HG03097 (cell line): ENCODE measurements around the gene FMO2.

Source experiments
- ATAC-seq: cut with Tn5 transposase; IDR thresholded peaks from one replicate; pipeline ENCODE4 v1.9.1; 2021; ENCODE audit not compliant: unreplicated experiment, low FRiP score

Gene FMO2

DNA sequence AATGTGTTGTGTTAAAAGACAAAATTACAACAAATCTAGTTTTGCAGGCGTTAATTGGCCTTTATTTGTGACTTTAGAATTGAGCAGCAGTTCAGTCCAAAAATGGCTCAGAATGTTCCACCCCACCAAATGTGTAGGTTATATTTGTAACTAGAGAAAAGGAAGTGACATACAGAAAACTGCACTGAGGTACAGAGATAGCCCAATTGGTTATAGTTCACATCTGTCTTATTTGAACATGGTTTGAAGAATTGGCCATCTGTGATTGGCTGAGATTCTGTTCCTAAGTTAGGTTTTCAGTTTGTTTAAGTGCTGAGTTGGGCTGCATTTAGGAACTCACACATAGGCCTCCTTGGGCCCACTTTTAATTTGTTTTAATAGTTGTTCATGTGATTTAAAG lies 12.0 kb upstream of the FMO2 start:
- ATAC-seq, result no peak

DNA sequence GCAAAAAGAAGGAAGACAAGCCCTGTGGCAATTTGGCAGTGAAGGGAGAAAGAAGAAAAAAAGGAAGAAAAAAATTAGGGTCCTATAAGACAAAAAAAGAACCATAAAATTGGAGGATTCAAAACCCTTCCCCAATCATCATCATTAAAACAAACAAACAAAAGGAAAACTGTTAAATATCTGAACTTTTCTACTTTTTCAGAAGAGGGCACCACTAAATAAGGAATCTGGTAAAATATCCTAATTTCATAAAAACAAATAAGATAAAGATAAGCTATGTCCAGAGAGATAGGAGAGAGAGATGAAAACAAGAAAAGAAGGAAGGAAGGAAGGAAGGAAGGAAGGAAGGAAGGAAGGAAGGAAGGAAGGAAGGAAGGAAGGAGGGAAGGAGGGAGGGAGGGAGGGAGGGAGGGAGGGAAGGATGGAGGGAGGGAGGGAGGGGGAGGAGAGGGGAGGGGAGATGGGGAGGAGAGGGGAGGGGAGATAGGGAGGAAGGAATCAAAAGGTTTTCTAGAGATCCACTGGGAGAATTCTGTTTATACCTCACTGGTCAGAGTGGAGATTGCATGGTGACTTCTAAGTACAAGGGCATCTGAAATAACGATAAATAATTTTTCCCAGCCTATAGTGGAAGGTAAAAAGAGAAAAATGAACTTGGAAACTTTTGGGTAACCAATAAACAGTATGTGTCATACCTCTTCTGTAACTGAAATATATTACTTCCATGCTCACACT lies 10.4 kb upstream of the FMO2 start:
- no peak for ATAC-seq

DNA sequence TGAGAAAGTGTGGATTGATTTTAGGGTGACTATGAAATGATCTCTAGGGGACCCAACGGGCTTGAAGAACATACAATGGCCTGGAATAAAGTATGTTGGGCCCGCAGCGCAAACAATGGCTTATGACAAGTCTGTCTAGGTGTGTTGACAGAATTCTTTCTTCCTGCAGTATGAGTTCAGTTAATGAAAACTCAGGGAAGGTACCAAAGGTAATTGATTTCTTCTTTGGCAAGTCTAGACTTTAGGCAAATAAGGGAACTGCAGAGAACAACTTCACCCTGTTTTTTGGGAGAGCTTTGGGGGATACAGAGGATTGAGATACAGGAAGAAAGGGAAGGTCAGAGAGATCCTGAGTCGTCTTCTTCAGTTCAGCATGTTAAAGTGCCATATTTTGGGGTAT lies 7.8 kb upstream of the FMO2 start:
- ATAC-seq, result no peak

- no peak for ATAC-seq
These were observed 5.5 kb upstream of the FMO2 start for GRCh38 chr1:171179318-171180227.

DNA sequence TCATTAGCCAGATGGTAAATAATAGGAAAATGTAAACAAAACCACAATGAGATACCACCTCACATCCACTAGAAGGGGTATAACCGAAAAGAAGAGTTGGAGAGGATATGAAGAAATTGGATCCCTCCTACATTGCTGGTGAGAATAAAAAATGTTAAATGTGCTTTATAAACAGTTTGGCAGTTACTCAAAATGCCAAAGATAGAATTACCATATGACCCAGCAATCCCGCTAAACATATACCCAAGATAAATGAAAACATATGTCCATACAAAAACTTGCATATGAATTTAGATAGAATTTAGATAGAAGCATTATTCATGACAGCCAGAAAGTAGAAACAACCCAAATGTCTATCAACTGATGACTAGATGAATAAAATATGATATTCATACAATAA lies 4.4 kb upstream of the FMO2 start:
- no peak for ATAC-seq

- ATAC-seq, result no peak
These were observed 3.5 kb downstream of the FMO2 start for GRCh38 chr1:171188388-171189266.

- no peak for ATAC-seq
These were observed 6.9 kb downstream of the FMO2 start for GRCh38 chr1:171191992-171192391.

DNA sequence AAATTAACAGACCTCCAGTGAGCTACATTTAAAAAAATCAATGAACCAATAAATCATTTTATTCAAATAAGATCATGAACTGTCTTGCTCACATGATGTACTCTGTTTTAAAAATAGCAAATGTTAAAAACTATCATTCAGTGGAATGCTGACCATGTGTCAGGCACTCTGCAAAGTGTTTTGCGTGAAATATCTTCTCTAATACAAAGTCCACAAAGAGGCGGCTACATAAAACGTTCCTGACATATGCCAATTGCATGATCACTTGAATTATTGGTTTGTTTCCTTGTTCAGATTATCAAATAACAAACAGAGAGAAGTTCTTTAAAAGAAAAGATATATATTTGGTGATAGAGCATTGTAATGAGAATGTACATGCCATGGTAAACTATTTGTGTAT lies 10.7 kb downstream of the FMO2 start:
- ATAC-seq, result no peak

- ATAC-seq, result no peak
These were observed 11.3 kb downstream of the FMO2 start for GRCh38 chr1:171196351-171196750.

- no peak for ATAC-seq
These were observed 13.0 kb downstream of the FMO2 start for GRCh38 chr1:171198081-171198480.

GRCh38 chr1:171204296-171204695 lies 19.2 kb downstream of the FMO2 start:
- ATAC-seq, result no peak

DNA sequence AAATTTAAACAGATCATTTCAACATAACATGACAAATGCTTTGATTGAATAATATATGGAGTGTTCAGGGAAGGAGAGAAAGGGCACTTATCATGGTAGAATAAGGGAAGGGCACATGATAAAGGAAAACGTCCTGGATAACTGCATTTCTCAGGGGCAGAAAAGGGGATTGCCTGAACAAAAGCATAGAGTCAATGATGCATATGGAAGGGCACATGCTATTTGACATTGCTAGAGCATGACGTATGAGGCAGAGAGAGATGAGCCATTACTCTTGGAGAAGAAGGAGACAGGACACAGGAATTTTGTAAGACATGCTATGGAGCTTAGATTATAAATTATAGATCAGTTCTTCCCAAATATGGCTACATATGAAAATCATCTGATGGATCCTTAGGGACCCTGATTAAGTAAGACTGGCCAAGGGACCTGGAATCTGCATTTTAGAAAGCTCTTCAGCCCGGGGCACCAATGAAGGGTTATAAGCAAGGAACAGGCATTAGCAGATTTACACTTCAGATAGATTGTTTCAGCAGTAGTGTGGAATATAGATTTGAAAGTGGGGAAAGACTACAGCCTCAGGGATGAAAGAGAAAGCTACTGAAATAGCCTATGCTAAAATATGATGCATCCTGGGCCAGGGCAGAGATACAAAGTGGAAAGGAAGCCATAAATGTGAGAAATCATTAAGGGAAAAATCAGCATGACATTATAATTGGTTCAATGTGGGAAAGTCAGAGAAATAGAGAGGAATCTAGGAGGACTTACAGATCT lies 21.3 kb downstream of the FMO2 start:
- no peak for ATAC-seq

GRCh38 chr1:171206978-171207355 lies 21.9 kb downstream of the FMO2 start:
- no peak for ATAC-seq

DNA sequence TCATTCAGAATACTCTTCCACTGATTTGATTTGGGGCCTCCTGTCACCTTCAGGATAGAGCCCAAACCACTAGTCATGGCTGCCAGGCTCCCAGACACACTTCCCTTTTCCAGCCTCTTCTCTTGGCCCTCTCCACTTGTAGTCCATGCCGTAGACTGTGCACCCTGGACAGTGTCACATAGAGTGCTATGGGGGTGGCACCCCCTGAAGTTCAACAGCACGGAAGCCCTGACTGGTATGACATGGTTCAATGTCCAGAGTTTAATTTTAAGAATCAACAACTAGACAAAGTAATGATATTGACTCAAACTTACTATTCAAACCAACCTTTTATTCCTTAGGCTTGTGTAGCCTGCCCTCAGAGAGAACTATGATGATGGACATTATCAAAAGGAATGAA lies 22.3 kb downstream of the FMO2 start:
- ATAC-seq, result no peak

GRCh38 chr1:171210355-171210754 lies 25.3 kb downstream of the FMO2 start:
- no peak for ATAC-seq

DNA sequence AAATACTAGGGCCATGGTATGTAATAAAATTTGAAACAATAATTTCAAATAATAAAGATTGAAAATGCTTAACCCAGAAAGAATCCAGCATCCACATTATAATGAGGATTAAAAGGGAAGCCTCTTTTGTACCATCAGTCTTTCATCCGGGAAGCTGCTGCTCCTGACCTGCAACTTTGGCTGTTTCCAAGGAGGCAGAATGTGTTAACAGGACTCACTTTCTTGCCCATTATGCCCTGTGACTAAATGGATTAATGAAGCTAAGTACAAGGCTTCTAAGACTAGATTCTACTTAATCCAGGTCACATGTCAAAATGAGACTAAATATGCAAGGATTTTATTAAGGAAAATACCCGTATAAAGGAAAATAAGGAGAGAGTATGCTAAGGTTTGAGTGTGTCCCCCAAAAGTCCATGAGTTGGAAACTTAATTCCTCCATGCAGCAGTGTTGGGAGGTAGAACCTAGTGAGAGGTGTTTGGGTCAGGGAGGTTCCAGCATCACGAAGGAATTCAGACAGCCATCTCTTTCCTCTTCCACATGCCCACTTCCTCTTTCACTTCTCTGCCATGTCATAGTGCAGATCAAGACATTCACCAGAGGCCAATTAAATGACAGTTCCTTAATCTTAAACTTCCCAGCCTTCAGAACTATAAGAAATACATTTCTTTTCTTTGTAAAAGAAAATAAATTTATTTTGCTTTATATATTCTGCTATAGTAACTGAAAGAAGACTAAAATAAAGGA lies 27.7 kb downstream of the FMO2 start:
- ATAC-seq, result no peak

- ATAC-seq, result no peak
These were observed 28.7 kb downstream of the FMO2 start for GRCh38 chr1:171213559-171214454.

GRCh38 chr1:171217658-171218443 lies 32.8 kb downstream of the FMO2 start:
- no peak for ATAC-seq
